Fibroblast of the conjunctiva (primary cell): ENCODE results near the gene PTPRD.
"Not testable (repeated sequence)": the region's sequence is repeated elsewhere in the genome, so short reads cannot be mapped to it uniquely, and the experiment has no call there.

Experiments
- DNase-seq: peaks from one replicate; pipeline ENCODE4 v3.0.0-alpha.2; 2010; ENCODE audit warnings: low read depth

PTPRD gene

GRCh38 chr9:10479172-10479571 lies 133.6 kb downstream of the PTPRD start:
- no peak for DNase-seq

DNA sequence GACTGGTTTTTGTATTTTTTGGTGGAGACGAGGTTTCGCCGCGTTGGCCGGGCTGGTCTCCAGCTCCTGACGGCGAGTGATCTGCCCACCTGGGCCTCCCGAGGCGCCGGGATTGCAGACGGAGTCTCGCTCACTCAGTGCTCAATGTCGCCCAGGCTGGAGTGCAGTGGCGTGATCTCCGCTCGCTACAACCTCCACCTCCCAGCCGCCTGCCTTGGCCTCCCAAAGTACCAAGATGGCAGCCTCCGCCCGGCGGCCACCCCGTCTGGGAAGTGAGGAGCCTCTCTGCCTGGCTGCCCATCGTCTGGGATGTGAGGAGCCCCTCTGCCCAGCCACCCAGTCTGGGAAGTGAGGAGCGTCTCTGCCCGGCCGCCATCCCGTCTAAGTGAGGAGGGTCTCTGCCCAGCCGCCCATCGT lies 163.6 kb downstream of the PTPRD start:
- DNase-seq: not testable (repeated sequence)

GRCh38 chr9:10447036-10447435 lies 165.8 kb downstream of the PTPRD start:
- no peak for DNase-seq

- DNase-seq: no peak
Measured at GRCh38 chr9:10443868-10444204, 169.0 kb downstream of the PTPRD start.

GRCh38 chr9:10443181-10443867 lies 169.5 kb downstream of the PTPRD start:
- DNase-seq: no peak

DNA sequence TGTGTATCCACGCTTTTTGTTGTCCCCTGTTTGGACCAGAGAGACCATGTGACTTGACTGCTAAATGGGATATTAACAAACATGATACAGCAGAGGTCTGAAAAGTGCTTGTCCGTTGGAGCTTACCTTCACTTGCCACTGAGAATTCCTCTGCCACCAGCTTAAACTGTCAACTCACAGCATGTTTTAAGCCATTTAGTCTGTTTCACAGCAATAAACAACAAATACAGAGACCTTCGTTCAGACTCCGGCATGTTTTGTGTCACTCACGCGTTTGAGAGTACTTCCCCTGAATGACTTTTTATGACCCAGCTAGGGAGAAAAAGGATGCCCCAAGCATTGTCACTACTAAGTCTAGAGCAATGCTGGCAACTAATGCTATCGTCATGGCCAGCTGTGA lies 173.8 kb downstream of the PTPRD start:
- no peak for DNase-seq

DNA sequence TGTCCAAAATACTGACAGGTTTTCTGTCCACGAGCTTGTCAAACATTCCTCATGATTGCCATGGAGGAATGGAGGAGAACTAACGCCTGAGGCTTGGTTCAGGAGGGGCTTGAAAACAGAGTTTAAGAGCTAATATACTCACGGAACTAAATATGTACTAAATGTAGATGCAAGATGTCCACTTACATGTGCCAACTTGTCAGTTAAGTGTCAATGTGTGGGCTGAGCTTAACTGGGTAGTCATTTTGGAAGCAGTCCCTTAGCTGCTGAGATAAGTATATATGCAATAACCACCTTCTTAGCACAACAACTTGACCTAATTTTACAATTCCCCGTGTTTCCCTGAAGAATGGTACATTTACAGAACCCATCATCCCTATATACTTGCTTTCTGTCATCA lies 176.0 kb downstream of the PTPRD start:
- DNase-seq: no peak

DNA sequence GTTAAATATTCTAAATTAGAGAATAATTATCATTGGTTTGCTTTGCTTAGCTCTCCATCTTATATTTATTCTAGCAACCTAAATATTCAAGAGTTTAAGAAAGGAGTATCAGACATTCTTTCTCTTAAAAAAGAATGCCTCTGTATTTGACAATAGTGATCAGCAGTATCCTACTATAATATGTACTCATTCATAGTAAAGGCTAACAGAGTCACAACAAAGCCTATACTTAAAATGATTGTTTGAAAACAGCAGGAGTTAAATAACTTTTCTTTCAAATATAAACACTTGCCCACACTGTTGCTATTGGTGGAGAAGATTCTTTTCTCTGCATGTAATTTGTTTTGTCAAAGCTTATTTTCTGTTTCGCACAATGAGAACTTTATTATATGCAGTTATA lies 178.4 kb downstream of the PTPRD start:
- no peak for DNase-seq

DNA sequence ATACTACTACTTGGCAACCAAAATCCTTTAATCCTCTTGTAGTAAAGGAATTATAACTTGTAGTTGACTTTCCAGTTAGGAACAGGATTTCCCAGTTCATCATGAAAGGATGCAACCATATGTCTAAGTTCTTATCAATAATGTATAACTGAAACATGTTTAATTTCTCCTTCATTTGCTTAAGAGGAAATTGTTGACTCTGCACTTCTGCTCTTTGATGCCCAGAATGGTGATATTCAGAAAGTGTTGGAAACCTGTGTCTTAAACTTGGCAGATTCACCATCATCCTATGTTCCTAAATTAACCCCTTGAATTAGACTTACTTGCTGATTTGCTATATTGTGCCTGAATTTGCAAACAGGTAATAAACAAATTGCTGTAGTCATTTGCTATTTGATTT lies 201.5 kb downstream of the PTPRD start:
- DNase-seq: no peak

DNA sequence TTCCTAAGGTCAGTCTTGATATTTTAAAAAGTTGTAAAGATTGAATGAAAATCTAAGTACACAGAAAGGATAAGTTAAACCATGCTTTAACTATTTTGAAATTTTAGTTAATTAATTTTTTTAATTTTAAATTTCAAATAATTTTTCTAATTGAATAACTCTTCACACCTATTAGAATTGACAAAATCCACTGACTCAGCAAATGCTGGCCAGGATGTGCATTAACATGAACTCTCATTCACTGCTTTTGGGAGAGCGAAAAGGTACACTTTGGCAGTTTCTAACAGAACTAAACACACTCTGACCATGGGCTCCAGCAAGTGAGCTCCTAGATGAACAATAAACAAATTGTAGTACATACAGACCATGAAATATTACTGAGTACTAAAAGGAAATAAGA lies 209.5 kb downstream of the PTPRD start:
- no peak for DNase-seq

DNA sequence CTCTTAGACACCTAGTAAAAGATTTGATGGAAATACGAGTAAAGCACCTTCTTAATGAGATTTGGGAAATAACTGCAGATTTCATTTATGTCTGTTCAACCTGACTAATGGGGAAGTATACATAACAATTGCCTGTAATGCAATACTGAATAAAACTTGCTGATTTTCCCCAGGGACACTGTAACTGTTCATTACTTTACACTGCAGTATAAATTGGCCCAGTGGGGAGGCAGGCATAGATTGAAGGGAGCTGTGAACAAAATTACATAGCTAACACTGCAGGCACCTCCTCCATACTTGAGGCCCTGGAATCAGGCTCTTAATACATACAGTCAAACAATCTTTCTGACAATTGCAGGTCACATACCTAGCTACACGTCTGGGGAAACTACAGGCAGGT lies 216.2 kb downstream of the PTPRD start:
- no peak for DNase-seq

DNA sequence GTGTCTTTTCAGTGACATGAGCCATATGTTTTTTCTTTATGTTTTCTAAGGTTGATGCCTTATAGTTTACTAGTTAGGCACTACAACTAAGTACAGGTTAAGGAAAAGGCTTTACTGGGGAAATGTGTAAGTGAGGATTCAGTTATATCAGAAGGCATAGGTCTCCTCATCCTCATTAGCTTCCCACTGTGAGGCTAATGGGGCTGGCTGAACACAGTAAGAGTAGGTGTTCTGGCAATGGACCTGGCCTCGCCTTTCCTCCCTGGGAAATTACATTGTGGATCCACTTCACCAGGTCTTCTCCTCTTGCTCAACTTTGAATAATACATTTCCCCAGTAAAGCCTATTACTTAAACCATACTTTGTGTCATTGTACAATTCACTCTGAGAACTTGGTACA lies 225.5 kb downstream of the PTPRD start:
- no peak for DNase-seq

GRCh38 chr9:10371824-10372223 lies 241.0 kb downstream of the PTPRD start:
- DNase-seq: no peak

DNA sequence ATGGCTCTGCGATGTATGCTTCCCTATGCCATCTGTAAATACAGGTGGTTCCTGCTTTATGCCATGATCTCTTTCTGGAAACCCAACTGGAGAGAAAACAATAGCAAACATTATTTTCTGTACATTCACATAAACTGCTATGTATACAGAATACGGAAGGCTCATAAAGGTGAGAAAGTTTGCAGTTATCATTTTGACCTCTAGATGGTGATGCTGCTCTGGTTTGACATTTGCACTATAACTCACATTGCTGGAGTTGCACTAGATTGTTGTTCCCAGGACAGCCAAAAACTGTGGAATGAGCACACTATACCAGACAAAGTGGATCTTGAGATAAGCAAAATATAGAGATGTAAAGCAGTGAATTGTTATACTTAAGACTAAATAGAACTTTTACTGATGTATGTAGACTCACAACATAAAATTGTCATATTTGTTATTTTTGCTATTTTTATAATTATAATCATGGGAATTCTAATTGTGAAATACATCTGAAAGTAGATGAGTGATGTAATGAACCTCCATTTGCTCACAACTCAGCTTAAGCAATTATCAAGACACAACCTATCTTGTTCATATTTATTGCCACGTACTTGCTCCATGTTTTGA lies 246.5 kb downstream of the PTPRD start:
- peak; percentile 9 for DNase-seq

- DNase-seq: no peak
Measured at GRCh38 chr9:10354591-10354990, 258.2 kb downstream of the PTPRD start.

DNA sequence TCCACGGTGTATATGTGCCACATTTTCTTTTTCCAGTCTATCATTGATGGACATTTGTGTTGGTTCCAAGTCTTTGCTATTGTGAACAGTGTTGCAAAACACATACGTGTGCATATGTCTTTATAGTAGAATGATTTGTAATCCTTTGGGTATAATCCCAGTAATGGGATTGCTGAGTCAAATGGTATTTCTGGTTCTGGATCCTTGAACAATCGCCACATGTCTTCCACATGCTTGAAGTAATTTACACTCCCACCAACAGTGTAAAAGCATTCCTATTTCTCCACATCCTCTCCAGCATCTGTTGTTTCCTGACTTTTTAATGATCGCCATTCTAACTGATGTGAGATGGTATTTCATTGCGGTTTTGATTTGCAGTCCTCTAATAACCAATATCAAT lies 267.2 kb downstream of the PTPRD start:
- DNase-seq: not testable (repeated sequence)

DNA sequence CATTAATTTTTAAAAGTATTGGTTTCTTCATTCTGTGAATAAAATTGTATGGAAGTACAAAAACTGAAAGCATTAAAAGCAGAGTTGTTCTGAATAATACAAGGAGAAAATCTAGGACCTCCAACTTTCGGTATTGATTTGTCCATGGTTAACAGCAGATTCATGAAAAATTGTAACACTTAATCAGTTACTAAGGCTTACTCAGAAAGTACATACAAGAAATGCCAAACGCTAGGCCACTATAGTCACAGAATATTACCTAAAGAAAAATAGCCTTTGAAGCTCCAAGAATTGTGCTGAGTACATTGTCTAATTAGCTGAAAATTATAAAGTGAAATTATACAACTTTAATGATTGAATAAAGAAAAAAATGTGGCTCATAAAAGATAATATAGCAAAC lies 271.7 kb downstream of the PTPRD start:
- DNase-seq: no peak

DNA sequence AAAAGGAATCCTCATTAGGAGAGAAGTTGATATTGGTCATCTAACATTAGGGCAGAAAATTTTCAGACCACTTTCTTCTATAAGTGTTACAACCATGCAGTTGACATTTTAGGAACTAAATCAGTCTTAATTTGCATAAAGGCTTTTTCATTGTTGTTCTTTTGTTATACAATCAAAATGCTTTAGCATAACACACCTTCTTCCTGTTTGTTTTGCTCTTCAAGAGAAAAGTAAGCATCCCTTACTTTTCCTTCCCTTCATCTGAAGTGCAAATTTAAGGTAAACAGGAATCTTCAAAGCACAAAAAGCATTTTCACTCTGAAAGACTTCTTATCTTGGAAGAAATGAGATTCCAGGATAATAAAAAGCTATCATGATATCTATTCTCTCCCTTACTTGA lies 273.6 kb downstream of the PTPRD start:
- DNase-seq: no peak

GRCh38 chr9:10331157-10331556 lies 281.6 kb downstream of the PTPRD start:
- DNase-seq: no peak

GRCh38 chr9:10282084-10282483 lies 330.7 kb downstream of the PTPRD start:
- no peak for DNase-seq

GRCh38 chr9:10274988-10275387 lies 337.8 kb downstream of the PTPRD start:
- DNase-seq: no peak

DNA sequence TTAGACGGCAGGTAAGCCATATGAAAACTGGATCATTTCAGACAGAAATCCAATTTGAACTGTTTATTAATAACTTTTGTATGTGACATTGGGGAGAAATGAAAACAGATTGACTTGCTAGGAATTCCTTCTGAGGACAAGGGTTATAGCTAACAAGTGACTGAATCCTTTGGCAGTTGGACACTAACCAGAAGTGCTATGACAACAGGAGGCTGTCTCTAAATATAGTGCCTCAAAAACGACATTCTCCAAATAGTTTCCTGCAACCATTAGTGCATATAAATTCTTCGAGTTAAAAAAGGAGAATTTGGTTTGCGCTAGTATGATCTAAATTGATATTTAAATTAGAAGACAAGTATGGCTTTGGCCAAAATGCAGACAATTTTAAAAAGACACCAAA lies 338.6 kb downstream of the PTPRD start:
- no peak for DNase-seq

GRCh38 chr9:10272830-10273229 lies 340.0 kb downstream of the PTPRD start:
- DNase-seq: no peak
